ENCODE results near the gene CEBPA.

- TF ChIP-seq, protein P1, sequence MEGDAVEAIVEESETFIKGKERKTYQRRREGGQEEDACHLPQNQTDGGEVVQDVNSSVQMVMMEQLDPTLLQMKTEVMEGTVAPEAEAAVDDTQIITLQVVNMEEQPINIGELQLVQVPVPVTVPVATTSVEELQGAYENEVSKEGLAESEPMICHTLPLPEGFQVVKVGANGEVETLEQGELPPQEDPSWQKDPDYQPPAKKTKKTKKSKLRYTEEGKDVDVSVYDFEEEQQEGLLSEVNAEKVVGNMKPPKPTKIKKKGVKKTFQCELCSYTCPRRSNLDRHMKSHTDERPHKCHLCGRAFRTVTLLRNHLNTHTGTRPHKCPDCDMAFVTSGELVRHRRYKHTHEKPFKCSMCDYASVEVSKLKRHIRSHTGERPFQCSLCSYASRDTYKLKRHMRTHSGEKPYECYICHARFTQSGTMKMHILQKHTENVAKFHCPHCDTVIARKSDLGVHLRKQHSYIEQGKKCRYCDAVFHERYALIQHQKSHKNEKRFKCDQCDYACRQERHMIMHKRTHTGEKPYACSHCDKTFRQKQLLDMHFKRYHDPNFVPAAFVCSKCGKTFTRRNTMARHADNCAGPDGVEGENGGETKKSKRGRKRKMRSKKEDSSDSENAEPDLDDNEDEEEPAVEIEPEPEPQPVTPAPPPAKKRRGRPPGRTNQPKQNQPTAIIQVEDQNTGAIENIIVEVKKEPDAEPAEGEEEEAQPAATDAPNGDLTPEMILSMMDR (optimal IDR thresholded peaks at IDR 0.05 in 1 of 3, IDR thresholded peaks at IDR 0.05 in 1 of 3, conservative IDR thresholded peaks at IDR 0.05 in 1 of 3; ENCODE audit: extremely low read depth in 1 of 3, insufficient read depth in 2 of 3, low read length in 3 of 3), result no peak
- TF ChIP-seq EZH2 (IDR thresholded peaks at IDR 0.05; ENCODE audit: low read length), result no peak
These were observed 24.9 kb downstream of the CEBPA start for GRCh38 chr19:33277434-33277833.
